ENCODE measurements around the gene PEX14.
"Not testable (repeated sequence)": the region's sequence is repeated elsewhere in the genome, so short reads cannot be mapped to it uniquely, and the experiment has no call there.

- TF ChIP-seq POLR2A, POLR2AphosphoS5, CTCF (IDR thresholded peaks at IDR 0.05): not testable (repeated sequence)
Observed at GRCh38 chr1:10457462-10457861, 17.3 kb upstream of the PEX14 start.
